H9 (cell line): ENCODE results near the gene GLIS2. TPM values are rescaled to one million over a fixed set of nuclear protein-coding genes. Genes with fewer than 3 reads are reported as not detected.

Source experiments
- DNase-seq: peaks from one replicate; pipeline ENCODE4 v3.0.0-alpha.2; 2017
- H2AFZ ChIP-seq: one replicate; pipeline ENCODE4 v1.6.1; 2013; ENCODE audit warnings: mild to moderate bottlenecking, low read length, control low read depth, moderate library complexity
- H2AK5ac ChIP-seq: 2 replicates; pipeline ENCODE4 v1.6.1; 2013; ENCODE audit warnings: low read length, control low read depth, mixed read lengths; ENCODE audit not compliant: insufficient read length
- H2BK120ac ChIP-seq: one replicate; pipeline ENCODE4 v1.6.1; 2013; ENCODE audit warnings: low read depth, mild to moderate bottlenecking, low read length, control low read depth, inconsistent platforms; ENCODE audit not compliant: poor library complexity, severe bottlenecking
- H2BK12ac ChIP-seq: 2 replicates; pipeline ENCODE4 v1.6.1; 2013; ENCODE audit warnings: low read length, control low read depth, mixed read lengths, low read depth; ENCODE audit not compliant: insufficient read length
- H2BK15ac ChIP-seq: 2 replicates; pipeline ENCODE4 v1.6.1; 2013; ENCODE audit warnings: low read depth, low read length, control low read depth
- H2BK20ac ChIP-seq: one replicate; pipeline ENCODE4 v1.6.1; 2013; ENCODE audit warnings: low read depth, mild to moderate bottlenecking, low read length, control low read depth, inconsistent platforms; ENCODE audit not compliant: poor library complexity, severe bottlenecking
- H2BK5ac ChIP-seq: 2 replicates; pipeline ENCODE4 v1.6.1; 2013; ENCODE audit warnings: low read length, control low read depth, mixed read lengths; ENCODE audit not compliant: insufficient read length
- H3K14ac ChIP-seq: 2 replicates; pipeline ENCODE4 v1.6.1; 2013; ENCODE audit warnings: low read length, control low read depth; ENCODE audit not compliant: insufficient read depth
- H3K18ac ChIP-seq: 2 replicates; pipeline ENCODE4 v1.6.1; 2013; ENCODE audit warnings: low read depth, mild to moderate bottlenecking, mixed read lengths, low read length, control low read depth; ENCODE audit not compliant: insufficient read length
- H3K23ac ChIP-seq: 2 replicates; pipeline ENCODE4 v1.6.1; 2013; ENCODE audit warnings: low read length, control low read depth, mixed read lengths, low read depth; ENCODE audit not compliant: insufficient read length
- H3K23me2 ChIP-seq: 2 replicates; pipeline ENCODE4 v1.6.1; 2013; ENCODE audit warnings: low read depth, mild to moderate bottlenecking, mixed read lengths, low read length, control low read depth; ENCODE audit not compliant: insufficient read length, poor library complexity, severe bottlenecking
- H3K27ac ChIP-seq: 2 replicates; pipeline ENCODE4 v1.5.1; 2013; ENCODE audit warnings: low read length, control low read depth, mixed read lengths, low read depth; ENCODE audit not compliant: insufficient read length
- H3K27me3 ChIP-seq: 2 replicates; pipeline ENCODE4 v1.6.1; 2013; ENCODE audit warnings: low read length, control low read depth, inconsistent platforms; ENCODE audit not compliant: insufficient read depth
- H3K4ac ChIP-seq: 2 replicates; pipeline ENCODE4 v1.6.1; 2013; ENCODE audit warnings: low read depth, mild to moderate bottlenecking, control low read depth, inconsistent platforms, low read length, moderate library complexity
- H3K4me1 ChIP-seq: 2 replicates; pipeline ENCODE4 v1.6.1; 2013; ENCODE audit warnings: low read length, control low read depth, inconsistent platforms; ENCODE audit not compliant: insufficient read depth
- H3K4me2 ChIP-seq: 2 replicates; pipeline ENCODE4 v1.6.1; 2013; ENCODE audit warnings: low read length, control low read depth, mixed read lengths; ENCODE audit not compliant: insufficient read length, insufficient read depth
- H3K56ac ChIP-seq: 2 replicates; pipeline ENCODE4 v1.6.1; 2013; ENCODE audit warnings: low read depth, mild to moderate bottlenecking, mixed read lengths, low read length, control low read depth; ENCODE audit not compliant: insufficient read length
- H3K79me1 ChIP-seq: 2 replicates; pipeline ENCODE4 v1.6.1; 2013; ENCODE audit warnings: low read depth, mild to moderate bottlenecking, moderate library complexity, low read length, control low read depth, inconsistent platforms; ENCODE audit not compliant: insufficient read depth, poor library complexity, severe bottlenecking
- H3K79me2 ChIP-seq: 2 replicates; pipeline ENCODE4 v1.6.1; 2013; ENCODE audit warnings: low read length, control low read depth, inconsistent platforms; ENCODE audit not compliant: insufficient read depth
- H3K9ac ChIP-seq: 2 replicates; pipeline ENCODE4 v1.6.1; 2013; ENCODE audit warnings: low read length, control low read depth, mixed read lengths; ENCODE audit not compliant: insufficient read length; ENCODE audit errors: extremely low read depth
- H3K9me3 ChIP-seq: one replicate; pipeline ENCODE4 v1.6.1; 2013; ENCODE audit warnings: low read depth, low read length, inconsistent platforms; ENCODE audit not compliant: control insufficient read depth
- H3T11ph ChIP-seq: one replicate; pipeline ENCODE4 v1.6.1; 2013; ENCODE audit warnings: mild to moderate bottlenecking, low read length, control low read depth, inconsistent platforms
- H4K20me1 ChIP-seq: one replicate; pipeline ENCODE4 v1.6.1; 2013; ENCODE audit not compliant: control insufficient read depth, insufficient read length, insufficient read depth
- H4K5ac ChIP-seq: 2 replicates; pipeline ENCODE4 v1.6.1; 2013; ENCODE audit warnings: low read depth, mild to moderate bottlenecking, mixed read lengths, low read length, control low read depth; ENCODE audit not compliant: insufficient read length
- H4K8ac ChIP-seq: replicated peaks from 2 replicates; pipeline ENCODE4 v1.6.1; 2013; ENCODE audit warnings: low read length, control low read depth, mixed read lengths, low read depth; ENCODE audit not compliant: insufficient read length
- H4K91ac ChIP-seq: 2 replicates; pipeline ENCODE4 v1.6.1; 2013; ENCODE audit warnings: low read depth, mild to moderate bottlenecking, moderate library complexity, mixed read lengths, low read length, control low read depth; ENCODE audit not compliant: insufficient read length
- H3K27ac Mint-ChIP-seq, 3 experiments: 2 replicates in 2 of 3; 3 replicates in 1 of 3; pipeline ENCODE4 v1.8.0; 2020 to 2021; ENCODE audit warnings: mixed read lengths in 3 of 3, mild to moderate bottlenecking in 1 of 3, moderate library complexity in 1 of 3
- H3K27me3 Mint-ChIP-seq: 2 replicates; pipeline ENCODE4 v1.8.0; 2021; ENCODE audit warnings: low read depth, mild to moderate bottlenecking, moderate library complexity, mixed read lengths
- H3K36me3 Mint-ChIP-seq, 3 experiments: 2 replicates in 2 of 3; 3 replicates in 1 of 3; pipeline ENCODE4 v1.8.0; 2020 to 2021; ENCODE audit warnings: low read depth in 3 of 3, mixed read lengths in 3 of 3; ENCODE audit not compliant: insufficient read depth in 1 of 3
- H3K4me1 Mint-ChIP-seq, 2 experiments: 2 replicates each; pipeline ENCODE4 v1.8.0; 2020; ENCODE audit warnings: mixed read lengths in 2 of 2
- H3K4me3 Mint-ChIP-seq, 2 experiments: 2 replicates in 1 of 2; 3 replicates in 1 of 2; pipeline ENCODE4 v1.8.0; 2020 to 2021; ENCODE audit warnings: mild to moderate bottlenecking in 2 of 2, mixed read lengths in 2 of 2, moderate library complexity in 1 of 2
- H3K9me3 Mint-ChIP-seq, 2 experiments: 2 replicates in 1 of 2; 3 replicates in 1 of 2; pipeline ENCODE4 v1.8.0; 2020; ENCODE audit warnings: mild to moderate bottlenecking in 2 of 2, mixed read lengths in 2 of 2, moderate library complexity in 1 of 2
- WGBS: extraction: QIAGEN DNeasy Blood & Tissue Kit; methylation state at CpG from one replicate; pipeline ENCODE4 v1.1.7; 2013; ENCODE audit warnings: missing lambda C conversion rate, low lambda C conversion rate, mixed read lengths; ENCODE audit not compliant: insufficient read length; ENCODE audit errors: extremely low coverage; 5-methylcytosine and 5-hydroxymethylcytosine counted together
- total RNA-seq: library from RNA; stranded (reverse); gene quantifications from 2 replicates; pipeline ENCODE4 v1.2.1, GENCODE V29; 2021
- TF ChIP-seq, protein P1 (sequence below): fragments of 200-600 bp; sonication (generic); conservative IDR thresholded peaks from 3 replicates; pipeline ENCODE4 v1.8.0; 2021; ENCODE audit warnings: antibody characterized with exemption, mild to moderate bottlenecking

Gene GLIS2
- total RNA-seq, 1 experiment from 2014 or later = 14.3 TPM

DNA sequence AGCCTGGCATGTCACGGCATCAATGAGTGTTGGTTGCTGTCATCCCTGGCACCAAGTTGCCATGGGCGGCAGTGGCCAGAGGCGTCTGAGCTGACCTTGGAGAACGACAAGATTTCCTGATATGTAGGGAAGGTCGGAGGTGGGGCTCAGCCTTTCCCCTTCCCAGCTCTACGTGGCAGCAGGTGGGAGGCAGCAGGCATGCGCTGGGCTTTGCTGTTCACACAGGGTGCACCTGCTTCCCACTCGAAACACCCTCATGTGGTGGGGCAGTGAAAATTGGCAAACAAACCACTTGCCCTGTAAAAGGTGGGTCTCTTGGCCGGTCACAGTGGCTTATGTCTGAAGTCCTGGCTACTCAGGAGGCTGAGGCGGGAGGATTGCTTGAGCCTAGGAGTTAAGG, 30.7 kb upstream of the GLIS2 start:
- peak overlapping the region in 1 of 3 experiments; percentile 70; a peak in 1 of 7 replicates for H3K27ac Mint-ChIP-seq
- Histone ChIP-seq H2BK20ac (no peak overlapping the region), H2BK12ac (no peak overlapping the region), H3K18ac (no peak overlapping the region), H3K23me2 (no peaks in the 10 kb centered on the region), H2AFZ (no peak overlapping the region), H2AK5ac (no peak overlapping the region), H2BK5ac (no peak overlapping the region), H3K79me2 (no peaks in the 10 kb centered on the region), H3K9me3 (no peaks in the 10 kb centered on the region), H3K4me1 (no peaks in the 10 kb centered on the region), H4K91ac (no peak overlapping the region), H3K14ac (no peak overlapping the region), H3K23ac (no peak overlapping the region), H3K79me1 (no peaks in the 10 kb centered on the region), H2BK15ac (no peak overlapping the region), H3K27ac (no peak overlapping the region), H3K4me2 (no peak overlapping the region), H3K4ac (no peak overlapping the region), H4K5ac (no peak overlapping the region), H4K20me1 (no peaks in the 10 kb centered on the region), H3K9ac (no peak overlapping the region), H3K27me3 (no peaks in the 10 kb centered on the region), H4K8ac (no peak overlapping the region), H3T11ph (no peak overlapping the region), H2BK120ac (no peak overlapping the region), H3K56ac (no peak overlapping the region)
- peaks cover 4% of the 10 kb centered on the region for H3K27me3 Mint-ChIP-seq
- no peak overlapping the region for H3K4me3 Mint-ChIP-seq
- WGBS = no CpG with 5 or more reads among the region's 10 CpGs
- peaks cover 0 to 9% (median 4%) of the 10 kb centered on the region in 3 experiments; a peak in 5 of 7 replicates for H3K36me3 Mint-ChIP-seq
- peaks cover 6 to 14% of the 10 kb centered on the region in 2 experiments for H3K9me3 Mint-ChIP-seq
- DNase-seq = no peak
- TF ChIP-seq, protein P1, sequence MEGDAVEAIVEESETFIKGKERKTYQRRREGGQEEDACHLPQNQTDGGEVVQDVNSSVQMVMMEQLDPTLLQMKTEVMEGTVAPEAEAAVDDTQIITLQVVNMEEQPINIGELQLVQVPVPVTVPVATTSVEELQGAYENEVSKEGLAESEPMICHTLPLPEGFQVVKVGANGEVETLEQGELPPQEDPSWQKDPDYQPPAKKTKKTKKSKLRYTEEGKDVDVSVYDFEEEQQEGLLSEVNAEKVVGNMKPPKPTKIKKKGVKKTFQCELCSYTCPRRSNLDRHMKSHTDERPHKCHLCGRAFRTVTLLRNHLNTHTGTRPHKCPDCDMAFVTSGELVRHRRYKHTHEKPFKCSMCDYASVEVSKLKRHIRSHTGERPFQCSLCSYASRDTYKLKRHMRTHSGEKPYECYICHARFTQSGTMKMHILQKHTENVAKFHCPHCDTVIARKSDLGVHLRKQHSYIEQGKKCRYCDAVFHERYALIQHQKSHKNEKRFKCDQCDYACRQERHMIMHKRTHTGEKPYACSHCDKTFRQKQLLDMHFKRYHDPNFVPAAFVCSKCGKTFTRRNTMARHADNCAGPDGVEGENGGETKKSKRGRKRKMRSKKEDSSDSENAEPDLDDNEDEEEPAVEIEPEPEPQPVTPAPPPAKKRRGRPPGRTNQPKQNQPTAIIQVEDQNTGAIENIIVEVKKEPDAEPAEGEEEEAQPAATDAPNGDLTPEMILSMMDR = no peak
- peaks cover 17 to 28% of the 10 kb centered on the region in 2 experiments for H3K4me1 Mint-ChIP-seq
